ENCODE data around the gene SLC2A14.

- TF ChIP-seq CTCF (IDR thresholded peaks at IDR 0.05; ENCODE audit: insufficient read depth, low read length) (no peak), POLR2AphosphoS5 (IDR thresholded peaks at IDR 0.05; ENCODE audit: low read depth) (no peak), REST (IDR thresholded peaks at IDR 0.05; ENCODE audit: insufficient replicate concordance, low read depth) (no peak), GABPA (IDR thresholded peaks at IDR 0.05; ENCODE audit: low read depth) (no peak), SPI1 (IDR thresholded peaks at IDR 0.05; ENCODE audit: borderline replicate concordance, low read depth) (peak; percentile 86)
These were observed 12.0 kb upstream of the SLC2A14 start for GRCh38 chr12:7884689-7885088.
